AG08396 (cell line): Measurements from ENCODE around the gene IL5RA.
A peak's percentile ranks its signal among the peaks of the same experiment; 100 is the strongest.

Experiments
- DNase-seq: peaks from one replicate; pipeline ENCODE4 v3.0.0; 2012; ENCODE audit warnings: low spot score, mixed read lengths

The IL5RA gene

GRCh38 chr3:3110299-3110630 lies at the start of gene IL5RA:
Gene IL5RA, minus strand, starts transcription at chr3:3110374. Its CDS starts 5,390 bp downstream, at chr3:3104984.
- peak; percentile 11 for DNase-seq

GRCh38 chr3:3157484-3157883 lies 47.3 kb upstream of the IL5RA start:
- no peak for DNase-seq

- no peak for DNase-seq
Measured at GRCh38 chr3:3154879-3155610, 44.9 kb upstream of the IL5RA start.

- DNase-seq, result no peak
Measured at GRCh38 chr3:3151513-3151912, 41.3 kb upstream of the IL5RA start.

- DNase-seq, result no peak
Measured at GRCh38 chr3:3149560-3149959, 39.4 kb upstream of the IL5RA start.

GRCh38 chr3:3145831-3146230 lies 35.7 kb upstream of the IL5RA start:
- no peak for DNase-seq

- no peak for DNase-seq
Measured at GRCh38 chr3:3141939-3142338, 31.8 kb upstream of the IL5RA start.

- DNase-seq, result no peak
Measured at GRCh38 chr3:3137526-3137925, 27.4 kb upstream of the IL5RA start.

- peak; percentile 34 for DNase-seq
Measured at GRCh38 chr3:3134750-3135448, 24.7 kb upstream of the IL5RA start.

- no peak for DNase-seq
Measured at GRCh38 chr3:3133500-3133899, 23.3 kb upstream of the IL5RA start.

GRCh38 chr3:3129579-3129978 lies 19.4 kb upstream of the IL5RA start:
- no peak for DNase-seq

GRCh38 chr3:3127432-3128010 lies 17.3 kb upstream of the IL5RA start:
- peak; percentile 19 for DNase-seq

GRCh38 chr3:3126477-3127431 lies 16.6 kb upstream of the IL5RA start, which contains the start of gene TRNT1:
Gene TRNT1, plus strand, starts transcription at chr3:3126940. Its CDS starts 2,101 bp downstream, at chr3:3129041.
- peak; percentile 98 for DNase-seq

GRCh38 chr3:3125977-3126376 lies 15.8 kb upstream of the IL5RA start:
- DNase-seq, result no peak

GRCh38 chr3:3119393-3119851 lies 9.2 kb upstream of the IL5RA start:
- no peak for DNase-seq

- no peak for DNase-seq
Measured at GRCh38 chr3:3117651-3118050, 7.5 kb upstream of the IL5RA start.

GRCh38 chr3:3113042-3113709 lies 3.0 kb upstream of the IL5RA start:
- no peak for DNase-seq

GRCh38 chr3:3110749-3111361 lies 681 bp upstream of the IL5RA start:
- no peak for DNase-seq

- no peak for DNase-seq
Measured at GRCh38 chr3:3109407-3110298, 521 bp downstream of the IL5RA start.

- no peak for DNase-seq
Measured at GRCh38 chr3:3107858-3108257, 2.3 kb downstream of the IL5RA start.
